Epithelial cell of prostate (primary cell): Measurements from ENCODE around the gene DNAJC22.

Experiments
- DNase-seq: peaks from one replicate; pipeline ENCODE4 v3.0.0-alpha.2; 2011; ENCODE audit warnings: low read depth, low spot score
- H3K27ac ChIP-seq: fragments of 450-650 bp; 2 replicates; pipeline ENCODE4 v1.5.1; 2017; ENCODE audit warnings: mild to moderate bottlenecking

DNAJC22 gene

DNA sequence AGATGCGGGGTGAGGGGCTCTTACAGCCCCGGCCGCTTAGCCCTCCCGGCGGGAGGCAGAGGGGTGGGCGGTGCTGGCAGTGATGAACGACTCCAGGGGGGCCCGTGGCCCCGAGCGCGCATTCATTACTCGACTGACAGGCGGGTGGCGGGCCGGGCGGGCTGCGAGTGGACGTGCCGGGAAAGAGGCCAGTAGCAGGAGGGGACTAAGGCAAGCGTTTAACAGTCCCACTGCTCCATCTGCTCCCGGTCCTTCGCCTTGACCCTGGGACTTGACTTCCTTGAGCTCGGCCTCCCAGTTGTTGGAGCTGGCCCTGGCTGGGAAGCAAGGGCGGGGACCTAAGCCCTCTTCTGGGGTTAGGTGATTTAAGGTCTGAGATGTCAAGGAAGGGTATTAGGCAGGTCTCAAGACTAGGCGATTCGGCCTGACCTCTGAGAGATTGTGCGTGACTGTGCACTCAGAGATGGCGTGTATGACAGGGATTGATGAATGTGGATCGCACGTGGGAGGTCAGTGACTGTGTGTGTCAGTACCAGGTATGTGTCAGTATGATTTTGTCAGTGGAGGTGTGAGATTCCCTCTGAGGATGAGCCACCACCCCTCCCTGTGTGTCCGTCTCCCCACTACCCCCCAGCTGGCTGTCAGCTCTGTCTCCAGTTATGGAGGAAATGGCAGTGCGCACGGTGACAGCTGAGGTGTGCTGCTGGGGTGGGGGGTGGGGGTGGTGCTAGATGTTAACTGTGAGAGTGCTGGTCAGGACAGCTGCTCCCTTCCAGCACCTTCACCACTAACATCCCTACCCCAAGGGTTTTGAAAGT, 3.6 kb upstream of the DNAJC22 start:
- DNase-seq = no peak
- H3K27ac ChIP-seq = no peak overlapping the region

GRCh38 chr12:49344486-49345050, 2.1 kb upstream of the DNAJC22 start:
- no peak for DNase-seq
- no peak overlapping the region for H3K27ac ChIP-seq

DNA sequence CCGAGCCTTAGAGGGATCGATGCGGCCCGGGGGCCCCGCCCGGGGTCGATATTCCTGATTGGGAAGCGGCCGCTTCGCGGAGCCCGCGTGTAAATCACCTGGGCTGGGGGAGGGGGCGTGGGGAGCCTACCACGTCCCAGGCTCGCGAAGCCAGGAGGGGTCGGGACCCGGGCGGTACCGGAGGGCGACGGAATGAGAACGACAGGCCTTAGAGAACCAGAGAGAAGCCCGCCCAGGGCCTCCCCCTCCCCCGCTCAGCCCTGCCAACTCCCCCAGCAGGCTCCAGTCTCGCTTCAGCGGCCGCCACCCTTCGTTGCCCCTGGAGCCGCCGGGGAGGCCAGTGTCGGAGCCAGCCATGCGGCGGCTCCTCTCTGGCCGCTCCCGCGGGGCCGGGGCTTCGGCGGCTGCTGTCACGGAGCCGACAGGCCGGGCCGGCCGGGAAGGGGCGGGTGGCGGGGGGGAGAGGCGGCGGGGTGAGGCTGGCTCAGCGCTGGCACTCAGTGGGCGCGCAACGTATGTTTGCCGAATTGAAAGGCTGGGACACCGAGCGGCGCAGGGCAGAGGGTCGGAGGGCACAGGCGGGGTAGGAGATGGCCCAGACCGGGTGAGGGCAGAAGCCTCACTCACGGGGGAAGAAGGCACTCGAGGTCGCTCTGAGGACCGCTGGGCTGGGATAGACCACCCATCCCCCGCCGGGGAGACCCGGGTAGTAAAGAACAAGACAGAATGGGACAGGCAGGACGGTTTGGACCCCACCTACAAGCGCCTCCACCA, 1.4 kb upstream of the DNAJC22 start:
- DNase-seq = no peak
- no peak overlapping the region for H3K27ac ChIP-seq

DNA sequence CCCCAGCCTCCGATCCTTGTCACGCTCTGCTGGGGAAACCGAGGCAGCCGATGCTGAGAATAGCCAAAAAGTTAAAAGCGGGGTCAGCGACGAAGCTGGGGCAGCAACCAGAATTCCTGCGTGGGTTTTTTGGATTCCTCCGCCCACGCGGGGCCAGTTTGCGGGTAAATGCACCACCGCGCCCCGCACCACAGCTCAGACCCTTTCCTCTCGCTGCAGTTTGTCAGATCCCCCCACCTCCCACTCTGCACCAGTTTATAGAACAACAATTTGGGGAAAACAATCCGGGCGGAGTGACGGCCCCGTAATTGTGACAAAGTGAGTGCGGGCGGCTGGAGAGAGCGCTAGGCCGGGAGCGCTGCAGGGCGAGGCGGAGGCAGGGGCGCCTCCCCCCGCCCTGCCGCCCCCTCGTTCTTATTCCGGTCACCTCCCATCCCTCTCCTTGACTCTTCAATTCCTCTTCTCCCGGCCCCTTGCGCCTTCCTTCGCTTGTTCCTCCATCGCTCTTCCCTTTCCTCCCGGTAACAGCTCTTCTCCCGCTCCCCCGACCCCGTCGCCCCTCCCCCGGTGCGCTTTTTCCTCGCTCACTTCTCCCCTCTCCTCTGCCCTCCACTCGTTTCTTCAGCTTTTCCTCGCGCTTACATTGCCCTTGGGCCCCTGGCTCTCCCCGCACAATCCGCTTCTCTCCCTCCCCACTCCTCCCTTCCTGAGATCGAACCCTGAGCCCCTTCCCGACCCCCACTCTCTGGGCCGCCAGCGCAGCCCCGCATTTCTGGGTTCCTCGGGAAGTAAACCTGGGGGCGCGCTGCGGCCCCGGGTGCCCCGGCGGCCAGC, 646 bp upstream of the DNAJC22 start:
- no peak for DNase-seq

DNA sequence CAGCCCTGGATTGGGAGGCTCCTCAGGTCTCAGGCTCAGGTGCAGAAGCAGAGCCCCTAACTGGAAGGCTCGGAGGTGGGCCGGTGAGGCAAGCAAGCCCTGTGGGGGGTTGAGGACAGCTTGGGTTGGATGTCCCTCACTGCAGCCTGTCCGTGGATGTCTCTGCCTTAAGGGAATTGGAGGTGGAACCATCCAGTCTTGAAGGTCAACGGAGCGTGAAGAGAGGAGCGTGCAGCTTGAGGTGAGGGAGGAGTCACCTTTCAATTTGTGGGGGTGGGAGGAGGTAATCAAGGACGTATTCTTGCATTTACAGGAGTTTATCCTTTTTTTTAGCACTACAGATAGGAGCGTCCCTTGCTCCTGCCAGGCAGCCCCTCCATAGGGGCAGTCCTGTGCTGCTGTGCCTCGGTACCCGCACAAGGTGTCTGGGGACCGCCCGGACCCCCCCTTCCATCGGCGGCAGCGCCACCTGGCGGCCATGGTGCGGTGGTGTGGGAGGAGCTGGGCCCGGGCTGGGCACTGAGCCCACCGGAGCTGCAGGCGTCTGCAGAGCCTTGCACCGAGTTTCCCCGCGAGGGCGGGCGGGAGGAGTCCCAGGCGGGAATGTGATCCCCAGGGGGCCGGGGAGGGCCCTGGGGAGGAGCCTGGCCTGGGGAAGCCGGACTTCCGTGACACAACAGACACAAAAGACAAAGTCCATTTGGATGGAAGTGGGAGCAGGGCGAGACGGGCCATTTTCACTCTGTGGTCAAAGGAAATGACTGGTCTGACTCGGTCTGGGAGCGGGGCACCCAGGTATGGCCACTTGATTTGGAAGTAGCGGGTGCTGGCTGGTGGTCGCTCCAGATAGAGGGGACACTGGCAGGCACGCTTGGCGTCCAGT, 864 bp downstream of the DNAJC22 start:
- DNase-seq = no peak
- H3K27ac ChIP-seq = no peak overlapping the region

More for the DNA sequence above, 646 bp upstream of the DNAJC22 start:
- H3K27ac ChIP-seq = no peak overlapping the region

- DNase-seq = no peak
- no peak overlapping the region for H3K27ac ChIP-seq
Observed at GRCh38 chr12:49348781-49349180, 2.1 kb downstream of the DNAJC22 start.

GRCh38 chr12:49349266-49349665, 2.6 kb downstream of the DNAJC22 start:
- no peak overlapping the region for H3K27ac ChIP-seq
- no peak for DNase-seq

DNA sequence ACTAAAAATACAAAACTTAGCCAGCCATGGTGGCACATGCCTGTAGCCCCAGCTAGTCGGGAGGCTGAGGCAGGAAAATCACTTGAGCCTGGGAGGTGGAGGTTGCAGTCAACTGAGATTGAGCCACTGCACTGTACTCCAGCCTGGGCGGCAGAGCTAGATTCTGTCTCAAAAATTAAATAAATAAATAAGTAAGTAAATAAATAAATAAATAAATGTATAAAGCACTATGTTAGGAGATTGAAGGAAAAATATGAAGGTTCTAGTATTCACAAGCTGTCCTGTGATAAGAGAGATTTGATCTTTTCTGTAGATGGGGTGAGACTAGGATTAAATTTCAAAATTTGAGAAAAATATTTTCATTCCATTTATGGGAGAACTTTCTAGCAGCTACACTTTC, 5.7 kb downstream of the DNAJC22 start:
- DNase-seq = no peak
- no peak overlapping the region for H3K27ac ChIP-seq

- DNase-seq = no peak
- H3K27ac ChIP-seq = no peak overlapping the region
Observed at GRCh38 chr12:49355913-49356312, 9.2 kb downstream of the DNAJC22 start.

GRCh38 chr12:49357103-49357678, 10.5 kb downstream of the DNAJC22 start:
- DNase-seq = no peak
- peak overlapping the region; percentile 33 for H3K27ac ChIP-seq

GRCh38 chr12:49358483-49359141, 11.9 kb downstream of the DNAJC22 start:
- no peak overlapping the region for H3K27ac ChIP-seq
- DNase-seq = peak; percentile 41

- DNase-seq = no peak
- H3K27ac ChIP-seq = no peak overlapping the region
Observed at GRCh38 chr12:49359671-49360070, 13.0 kb downstream of the DNAJC22 start.

DNA sequence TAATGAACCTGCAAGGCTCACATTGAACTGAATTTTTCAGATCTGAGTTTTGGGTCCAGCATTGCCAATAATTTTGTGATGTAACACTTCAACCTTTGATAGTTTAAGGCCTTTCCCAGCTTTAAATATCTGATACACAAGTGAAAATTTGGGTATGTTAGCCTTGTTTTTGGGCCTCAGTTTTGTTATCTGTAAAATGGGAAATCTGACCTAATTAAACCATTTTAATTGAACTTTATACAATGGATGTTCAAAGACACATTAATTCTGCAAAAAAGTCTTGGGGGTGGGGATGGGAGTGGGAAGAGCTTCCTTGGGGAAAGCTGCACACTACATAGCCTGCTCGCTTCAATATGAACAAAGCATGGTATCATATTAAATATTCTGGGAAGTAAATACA, 15.4 kb downstream of the DNAJC22 start:
- DNase-seq = no peak
- no peak overlapping the region for H3K27ac ChIP-seq

- H3K27ac ChIP-seq = peak overlapping the region; percentile 84
- no peak for DNase-seq
Observed at GRCh38 chr12:49364989-49365388, 18.3 kb downstream of the DNAJC22 start.

GRCh38 chr12:49365542-49365941, 18.9 kb downstream of the DNAJC22 start:
- H3K27ac ChIP-seq = peak overlapping the region; percentile 84
- peak; percentile 66 for DNase-seq

DNA sequence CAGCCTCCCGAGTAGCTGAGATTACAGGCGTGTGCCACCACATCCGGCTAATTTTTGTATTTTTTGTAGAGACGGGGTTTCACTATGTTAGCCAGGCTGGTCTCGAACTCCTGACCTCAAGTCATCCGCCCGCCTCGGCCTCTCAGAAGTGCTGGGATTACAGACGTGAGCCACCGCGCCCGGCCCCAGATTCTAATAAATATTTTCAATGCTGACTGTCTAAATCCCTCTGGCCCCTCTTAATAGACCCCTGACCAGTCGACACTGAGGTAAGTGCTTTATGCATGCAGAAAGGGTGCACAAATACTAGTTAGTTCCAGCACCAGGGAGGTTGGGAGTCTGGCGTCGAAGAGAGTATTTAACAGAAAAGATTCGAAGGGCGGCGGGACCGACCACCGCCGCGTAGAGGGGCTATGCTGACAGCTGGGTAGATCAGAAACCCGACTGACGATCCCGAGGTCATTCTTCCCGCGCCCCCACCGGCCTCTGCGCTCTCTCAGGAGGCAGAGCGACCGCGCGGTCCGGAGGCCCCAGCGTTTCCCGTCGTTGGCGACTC, 19.5 kb downstream of the DNAJC22 start:
- H3K27ac ChIP-seq = peak overlapping the region; percentile 84
- DNase-seq = no peak

GRCh38 chr12:49366652-49367380, 20.1 kb downstream of the DNAJC22 start:
- DNase-seq = peak; percentile 29

More at GRCh38 chr12:49366652-49367380, 20.1 kb downstream of the DNAJC22 start:
- peak overlapping the region; percentile 84 for H3K27ac ChIP-seq
